Smooth muscle cell (in vitro differentiated cells): Measurements from ENCODE around the gene CPSF6. TPM values are rescaled to one million over a fixed set of nuclear protein-coding genes. Genes with fewer than 3 reads are reported as not detected.

Source experiments
- DNase-seq: peaks from one replicate; lab custom pipeline; 2025; ENCODE audit not compliant: unreplicated experiment; lab: John Stamatoyannopoulos, UW
- H2AFZ ChIP-seq: fragments of 200-600 bp; sonication (generic); 2 replicates; pipeline ENCODE4 v1.6.0; 2016; ENCODE audit warnings: antibody characterized with exemption, low read depth, mild to moderate bottlenecking
- H3F3A ChIP-seq: fragments of 200-600 bp; sonication (generic); 2 replicates; pipeline ENCODE4 v1.6.0; 2017; ENCODE audit warnings: antibody characterized with exemption, low read depth
- H3K27ac ChIP-seq: fragments of 200-600 bp; sonication (generic); 2 replicates; pipeline ENCODE4 v1.5.1; 2016; ENCODE audit warnings: low read depth, mild to moderate bottlenecking
- H3K27me3 ChIP-seq: fragments of 200-600 bp; sonication (generic); 2 replicates; pipeline ENCODE4 v1.6.1; 2016; ENCODE audit warnings: low read depth, mild to moderate bottlenecking
- H3K36me3 ChIP-seq: fragments of 200-600 bp; sonication (generic); 2 replicates; pipeline ENCODE4 v1.5.1; 2016; ENCODE audit warnings: low read depth
- H3K4me1 ChIP-seq: fragments of 200-600 bp; sonication (generic); 2 replicates; pipeline ENCODE4 v1.5.1; 2016; ENCODE audit warnings: low read depth
- H3K4me2 ChIP-seq: fragments of 200-600 bp; sonication (generic); 2 replicates; pipeline ENCODE4 v1.6.0; 2016; ENCODE audit warnings: mild to moderate bottlenecking
- H3K4me3 ChIP-seq: fragments of 200-600 bp; sonication (generic); 2 replicates; pipeline ENCODE4 v1.5.1; 2016; ENCODE audit warnings: mild to moderate bottlenecking
- H3K79me2 ChIP-seq: fragments of 200-600 bp; sonication (generic); 2 replicates; pipeline ENCODE4 v1.6.0; 2016; ENCODE audit warnings: low read depth, mild to moderate bottlenecking
- H3K9ac ChIP-seq: fragments of 200-600 bp; sonication (generic); 2 replicates; pipeline ENCODE4 v1.6.0; 2016; ENCODE audit warnings: low read depth
- H3K9me3 ChIP-seq: fragments of 200-600 bp; sonication (generic); replicated peaks from 2 replicates; pipeline ENCODE4 v1.5.1; 2016; ENCODE audit warnings: low read depth
- H4K20me1 ChIP-seq: fragments of 200-600 bp; sonication (generic); 2 replicates; pipeline ENCODE4 v1.6.0; 2016; ENCODE audit warnings: low read depth
- CTCF ChIP-seq: fragments of 200-600 bp; sonication (generic); IDR thresholded peaks from 2 replicates; pipeline ENCODE4 v1.5.1; 2017; ENCODE audit warnings: borderline replicate concordance, mild to moderate bottlenecking, antibody characterized with exemption; ENCODE audit not compliant: insufficient read depth, poor library complexity, severe bottlenecking
- WGBS: methylation state at CpG from one replicate; pipeline ENCODE4 v1.1.7; 2016; ENCODE audit warnings: low lambda C conversion rate; 5-methylcytosine and 5-hydroxymethylcytosine counted together
- polyA plus RNA-seq: library from polyadenylated mRNA; unstranded; fragments of >200 nt; fragmentation: Nextera tagmentation; extraction: Ambion mirVana; gene quantifications from 2 replicates; pipeline ENCODE4 v1.2.1, GENCODE V29; 2016
- total RNA-seq: library from RNA; depleted of rRNA; stranded (reverse); fragments of >200 nt; gene quantifications from 2 replicates; pipeline ENCODE4 v1.2.3, GENCODE V29; 2014

Gene CPSF6
- total and polyA plus RNA-seq, 2 experiments from 2014 or later, result 21.5 to 35.9 TPM

DNA sequence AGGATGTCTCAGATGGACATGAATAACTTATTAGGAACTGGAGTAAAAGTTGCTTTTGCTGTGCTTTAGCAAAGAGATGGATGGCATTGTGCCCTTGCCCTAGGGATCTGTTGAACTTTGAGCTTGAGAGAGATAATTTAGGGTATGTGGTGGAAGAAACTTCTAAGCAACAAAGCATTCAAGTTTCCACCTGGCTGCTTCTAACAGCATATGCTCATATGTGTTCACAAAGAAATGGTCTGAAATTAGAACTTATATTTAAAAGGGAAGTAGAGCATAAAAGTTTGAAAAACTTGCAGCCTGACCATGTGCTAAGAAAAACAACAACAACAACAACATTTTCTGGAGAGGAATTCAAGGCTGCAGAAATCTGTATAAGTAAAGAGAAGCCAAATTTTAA is 7.9 kb upstream of the CPSF6 start:
- Histone ChIP-seq H4K20me1 (no peaks in the 10 kb centered on the region), H3K27me3 (no peaks in the 10 kb centered on the region), H3K4me1 (no peaks in the 10 kb centered on the region), H3F3A (no peaks in the 10 kb centered on the region), H3K9ac (no peak overlapping the region), H3K27ac (no peak overlapping the region), H3K9me3 (no peaks in the 10 kb centered on the region), H3K4me3 (no peak overlapping the region), H3K79me2 (no peaks in the 10 kb centered on the region), H3K4me2 (no peak overlapping the region), H2AFZ (no peak overlapping the region), H3K36me3 (no peaks in the 10 kb centered on the region)
- TF ChIP-seq CTCF, result no peak
- DNase-seq, result no peak

DNA sequence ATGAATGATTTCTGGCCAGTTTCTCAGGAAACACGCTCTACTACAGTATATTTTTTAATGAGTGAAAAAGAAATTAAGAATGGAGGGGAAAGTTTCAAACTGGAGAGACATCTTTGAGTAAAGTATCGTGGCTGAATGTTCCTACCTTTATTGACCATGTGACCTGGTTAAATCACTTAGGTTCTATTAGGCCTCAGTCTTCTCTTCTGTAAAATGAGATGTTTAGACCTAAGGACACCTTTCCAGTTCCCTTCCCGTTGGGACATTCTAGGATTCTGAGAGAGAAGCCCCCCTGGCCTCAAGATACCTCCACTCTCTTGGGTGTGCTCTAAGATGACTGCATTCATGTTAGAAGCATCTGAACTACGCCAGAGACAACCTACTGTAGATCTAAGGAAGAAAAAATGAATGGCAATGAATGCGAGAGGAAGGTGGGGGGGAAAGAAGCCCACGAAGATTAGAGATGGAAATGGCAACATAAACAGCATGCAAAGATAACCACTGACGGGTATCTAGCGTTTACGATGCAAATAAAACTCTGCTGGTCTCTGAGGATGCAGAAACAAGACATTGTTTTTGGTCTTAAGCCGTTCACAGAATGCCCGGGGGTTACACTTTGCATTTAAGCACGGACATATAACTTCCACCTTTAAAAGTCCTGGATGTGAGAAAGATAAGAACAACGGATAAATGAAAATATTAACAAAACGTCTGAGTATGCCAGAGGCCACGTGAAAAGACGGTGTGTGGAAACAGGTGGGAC is 599 bp upstream of the CPSF6 start:
- Histone ChIP-seq H3K27me3 (no peaks in the 10 kb centered on the region), H3K27ac (peak overlapping the region; percentile 69)
- WGBS, result 22% methylated on average over 16 of the region's 16 CpGs

GRCh38 chr12:69239922-69240630 is 707 bp downstream of the CPSF6 start:
- H3K27me3 ChIP-seq, result no peaks in the 10 kb centered on the region
- DNase-seq, result peak; percentile 31
- peak overlapping the region; percentile 69 for H3K27ac ChIP-seq
- no peaks in the 10 kb centered on the region for H3F3A ChIP-seq
- peak overlapping the region; percentile 93 for H3K4me2 ChIP-seq
- H3K4me1 ChIP-seq, result peaks cover 22% of the 10 kb centered on the region
- peak overlapping the region; percentile 28 for H2AFZ ChIP-seq
- peak overlapping the region; percentile 84 for H3K9ac ChIP-seq
- H3K79me2 ChIP-seq, result peaks cover 52% of the 10 kb centered on the region
- H4K20me1 ChIP-seq, result peaks cover 51% of the 10 kb centered on the region
- no peak for TF ChIP-seq CTCF
- WGBS, result under 1% methylated on average over 42 of the region's 68 CpGs
- H3K9me3 ChIP-seq, result no peaks in the 10 kb centered on the region
- no peaks in the 10 kb centered on the region for H3K36me3 ChIP-seq
- peak overlapping the region; percentile 93 for H3K4me3 ChIP-seq

More for the DNA sequence above, 599 bp upstream of the CPSF6 start:
- H3K36me3 ChIP-seq, result no peaks in the 10 kb centered on the region
- H3K79me2 ChIP-seq, result peaks cover 39% of the 10 kb centered on the region
- H3K9me3 ChIP-seq, result no peaks in the 10 kb centered on the region
- H3K4me1 ChIP-seq, result peaks cover 22% of the 10 kb centered on the region
- H3K4me2 ChIP-seq, result peak overlapping the region; percentile 93
- H4K20me1 ChIP-seq, result peaks cover 38% of the 10 kb centered on the region
- H3F3A ChIP-seq, result no peaks in the 10 kb centered on the region
- peak overlapping the region; percentile 84 for H3K9ac ChIP-seq
- H3K4me3 ChIP-seq, result peak overlapping the region; percentile 93
- TF ChIP-seq CTCF, result no peak
- H2AFZ ChIP-seq, result peak overlapping the region; percentile 99
- DNase-seq, result no peak

DNA sequence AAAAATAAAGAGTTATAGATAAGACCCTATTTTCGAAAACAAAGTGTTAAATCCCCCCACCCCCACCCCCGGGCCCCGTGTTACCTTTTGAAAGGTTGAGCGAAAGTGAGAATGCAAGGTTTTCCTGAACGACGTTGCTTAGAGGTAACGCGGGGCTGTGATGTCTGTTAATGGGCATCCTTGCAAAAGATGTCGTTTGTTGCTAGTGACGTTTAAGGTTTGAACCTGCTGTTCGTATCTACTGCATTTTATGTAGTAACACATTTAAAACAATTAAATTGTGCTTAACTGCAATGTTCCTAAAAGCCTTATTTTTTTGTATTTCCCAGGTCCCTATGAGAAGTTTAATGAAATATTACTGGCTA is 1.2 kb downstream of the CPSF6 start:
- H3K4me1 ChIP-seq, result peaks cover 22% of the 10 kb centered on the region
- H3K36me3 ChIP-seq, result no peaks in the 10 kb centered on the region
- H3K4me2 ChIP-seq, result peak overlapping the region; percentile 93
- H4K20me1 ChIP-seq, result peaks cover 56% of the 10 kb centered on the region
- peak overlapping the region; percentile 84 for H3K9ac ChIP-seq
- H3K4me3 ChIP-seq, result peak overlapping the region; percentile 93
- no peak for DNase-seq
- H2AFZ ChIP-seq, result no peak overlapping the region
- peaks cover 58% of the 10 kb centered on the region for H3K79me2 ChIP-seq
- H3F3A ChIP-seq, result no peaks in the 10 kb centered on the region
- no peak for TF ChIP-seq CTCF
- H3K27ac ChIP-seq, result peak overlapping the region; percentile 69
- WGBS, result 3% methylated on average over 11 of the region's 11 CpGs
- no peaks in the 10 kb centered on the region for H3K27me3 ChIP-seq
- H3K9me3 ChIP-seq, result no peaks in the 10 kb centered on the region
